Transverse colon (tissue), 4 donors: ENCODE results near the gene MTMR10. TPM values are rescaled to one million over a fixed set of nuclear protein-coding genes. Genes with fewer than 3 reads are reported as not detected.

Source experiments
- DNase-seq: peaks from one replicate; pipeline ENCODE4 v3.0.0-alpha.2; 2019
- H3K27ac ChIP-seq, 4 donors: fragments of 200-600 bp; sonication (generic); 2 replicates each; pipeline ENCODE4 v1.5.1; 2016 to 2018; ENCODE audit warnings: inconsistent platforms in 4 of 4
- H3K27me3 ChIP-seq: fragments of 200-600 bp; sonication (generic); 2 replicates; pipeline ENCODE4 v1.5.1; 2017; ENCODE audit warnings: inconsistent platforms
- H3K36me3 ChIP-seq, 4 donors: fragments of 200-600 bp; sonication (generic); 2 replicates each; pipeline ENCODE4 v1.5.1; 2017 to 2019; ENCODE audit warnings: inconsistent platforms in 4 of 4
- H3K4me1 ChIP-seq, 4 donors: fragments of 200-600 bp; sonication (generic); 2 replicates each; pipeline ENCODE4 v1.5.1; 2017 to 2020; ENCODE audit warnings: inconsistent platforms in 4 of 4
- H3K4me3 ChIP-seq, 4 donors: fragments of 200-600 bp; sonication (generic); 1 replicate in 1 of 4; 2 replicates in 3 of 4; pipeline versions ENCODE4 v1.5.1 to v1.6.1; 2017 to 2019; ENCODE audit warnings: inconsistent platforms in 4 of 4
- H3K9me3 ChIP-seq, 2 donors: fragments of 200-600 bp; sonication (generic); 2 replicates each; pipeline ENCODE4 v1.5.1; 2017 to 2019; ENCODE audit warnings: inconsistent platforms in 2 of 2
- CTCF ChIP-seq, 5 experiments: fragments of 200-600 bp in 3 of 5; fragments of 450-650 bp in 2 of 5; sonication (generic) in 3 of 5; IDR thresholded peaks; 1 replicate in 2 of 5; 2 replicates in 3 of 5; pipeline ENCODE4 v1.5.1; 2016 to 2017; ENCODE audit warnings: antibody characterized with exemption in 5 of 5, inconsistent platforms in 3 of 5, mild to moderate bottlenecking in 2 of 5, moderate library complexity in 1 of 5
- EP300 ChIP-seq: sonication (generic); formaldehyde crosslinking; IDR thresholded peaks from one replicate; pipeline ENCODE4 v1.6.1; 2017; ENCODE audit warnings: antibody characterized with exemption, low read depth
- POLR2A ChIP-seq: fragments of 450-650 bp; IDR thresholded peaks from one replicate; pipeline ENCODE4 v1.6.1; 2016; ENCODE audit warnings: antibody characterized with exemption, mild to moderate bottlenecking, moderate library complexity
- POLR2AphosphoS5 ChIP-seq, 3 donors: sonication (generic); formaldehyde crosslinking; IDR thresholded peaks; one replicate each; pipeline ENCODE4 v1.6.1; 2016; ENCODE audit warnings: antibody characterized with exemption in 3 of 3
- WGBS, 2 donors: methylation state at CpG; one replicate each; pipeline ENCODE4 v1.1.5; 2018; ENCODE audit warnings: low coverage in 1 of 2; 5-methylcytosine and 5-hydroxymethylcytosine counted together
- in situ Hi-C, 4 donors: fragments of 200-750 bp; cut with MboI; loops; one replicate each; pipeline versions ENCODE4 v1.15.0 to v1.15.1; 2017; ENCODE audit warnings: low sequenced_read_pairs in 3 of 4, low pct_ligation_motif_present in 1 of 4, low pct_unique_long_range_greater_than_20kb in 1 of 4
- intact Hi-C: fragments of 100-400 bp; cut with DNase I; formaldehyde crosslinking; loops from one replicate; pipeline ENCODE4 v1.15.1; 2023; ENCODE audit warnings: low total_unique reads
- small RNA-seq, 4 donors: library from RNA; depleted of rRNA; stranded (forward); fragments of <200 nt; gene quantifications; one replicate each; pipeline ENCODE3, GENCODE V24; 2016
- total RNA-seq, 4 donors: library from RNA; depleted of rRNA; stranded (reverse); fragments of >200 nt; gene quantifications; one replicate each; pipeline ENCODE4 v1.1.0, GENCODE V29; 2016

The MTMR10 gene
- total RNA-seq, 4 donors from 2014 or later: 11.1 to 40.8 (median 32.7) TPM

- no peaks in the 10 kb centered on the region for H3K36me3 ChIP-seq
- intact Hi-C loops (no loop called here), in situ Hi-C loops (no loop called here)
- peaks cover 0 to 30% (median 8%) of the 10 kb centered on the region in 4 donors for H3K4me1 ChIP-seq
- WGBS, 2 donors: 85% methylated on average over 1 of the region's 1 CpG; no CpG with 5 or more reads in 1 of the 2 donors
- DNase-seq: no peak
- no peak overlapping the region for H3K4me3 ChIP-seq
- no peak overlapping the region for H3K27ac ChIP-seq
- no peak for TF ChIP-seq CTCF (IDR thresholded peaks at IDR 0.05)
- TF ChIP-seq POLR2A: no peak
- TF ChIP-seq POLR2AphosphoS5 (IDR thresholded peaks at IDR 0.05): no peak
- TF ChIP-seq EP300: no peak
- no peaks in the 10 kb centered on the region for H3K9me3 ChIP-seq
- no peaks in the 10 kb centered on the region for H3K27me3 ChIP-seq
Observed at GRCh38 chr15:30901889-30902288, 89.5 kb downstream of the MTMR10 start.

- intact Hi-C loops: no loop called here
- no peaks in the 10 kb centered on the region for H3K9me3 ChIP-seq
- H3K4me1 ChIP-seq: no peaks in the 10 kb centered on the region
- DNase-seq: no peak
- H3K36me3 ChIP-seq: no peaks in the 10 kb centered on the region
- H3K27ac ChIP-seq: no peak overlapping the region
- H3K27me3 ChIP-seq: no peaks in the 10 kb centered on the region
- 83% methylated on average over 12 of the region's 12 CpGs; no CpG with 5 or more reads in 1 of the 2 donors for WGBS, 2 donors
- no peak for TF ChIP-seq POLR2AphosphoS5 (IDR thresholded peaks at IDR 0.05)
- TF ChIP-seq POLR2A: no peak
- no peak for TF ChIP-seq CTCF (IDR thresholded peaks at IDR 0.05)
- no peak for TF ChIP-seq EP300
- H3K4me3 ChIP-seq: no peak overlapping the region
- in situ Hi-C loops: loop anchor here in 2 of 4 donors (25.0 kb wide), 1 partner anchor 241 kb away; no protein-coding TSS in a partner anchor
Observed at GRCh38 chr15:30896211-30896606, 95.2 kb downstream of the MTMR10 start.

GRCh38 chr15:30895461-30896210, 95.8 kb downstream of the MTMR10 start:
- H3K4me1 ChIP-seq: no peaks in the 10 kb centered on the region
- no peak for DNase-seq
- H3K36me3 ChIP-seq: no peaks in the 10 kb centered on the region
- WGBS, 2 donors: 92 to 93% methylated on average over 19 to 33 of the region's 33 CpGs
- in situ Hi-C loops: loop anchor here in 2 of 4 donors (25.0 kb wide), 1 partner anchor 242 kb away; no protein-coding TSS in a partner anchor
- intact Hi-C loops: no loop called here
- H3K9me3 ChIP-seq: no peaks in the 10 kb centered on the region
- no peak for TF ChIP-seq CTCF (IDR thresholded peaks at IDR 0.05)
- no peak for TF ChIP-seq POLR2AphosphoS5 (IDR thresholded peaks at IDR 0.05)
- no peak for TF ChIP-seq POLR2A
- no peak for TF ChIP-seq EP300
- no peak overlapping the region for H3K4me3 ChIP-seq
- no peak overlapping the region for H3K27ac ChIP-seq
- no peaks in the 10 kb centered on the region for H3K27me3 ChIP-seq

- 71 to 85% methylated on average over 1 to 4 of the region's 4 CpGs for WGBS, 2 donors
- H3K27me3 ChIP-seq: no peaks in the 10 kb centered on the region
- DNase-seq: no peak
- no peaks in the 10 kb centered on the region for H3K36me3 ChIP-seq
- in situ Hi-C loops (loop anchor here in 2 of 4 donors (25.0 kb wide), 1 partner anchor 248 kb away; no protein-coding TSS in a partner anchor), intact Hi-C loops (no loop called here)
- H3K9me3 ChIP-seq: no peaks in the 10 kb centered on the region
- no peak overlapping the region for H3K27ac ChIP-seq
- no peaks in the 10 kb centered on the region for H3K4me1 ChIP-seq
- TF ChIP-seq CTCF (IDR thresholded peaks at IDR 0.05) (no peak), POLR2A (no peak), POLR2AphosphoS5 (IDR thresholded peaks at IDR 0.05) (no peak), EP300 (no peak)
- H3K4me3 ChIP-seq: no peak overlapping the region
Observed at GRCh38 chr15:30889196-30889595, 102.2 kb downstream of the MTMR10 start.

Small RNA genes within 50 kb of the gene (small RNA-seq; reads per million reads assigned to genes)
- 0 to 0.42 (median 0) reads per million in 4 donors for gene RNU6-466P

Other genes with a start within 250 kb of the MTMR10 start
- 10 to 100 TPM in 3 of 4 donors, 1 to 10 TPM in 1; 8.6 to 34.8 (median 16.9) TPM for gene FAN1, start 87.7 kb downstream of the MTMR10 start, total RNA-seq
- not detected for gene TRPM1, start 110.1 kb upstream of the MTMR10 start, total RNA-seq